ENCODE results near the gene KCNQ1OT1. TPM values are rescaled to one million over a fixed set of nuclear protein-coding genes. Genes with fewer than 3 reads are reported as not detected.

Gene KCNQ1OT1
- total and polyA plus RNA-seq, 2 of the 4 experiments (the other 2 are of a cell fraction): 0.14 to 2.0 TPM

DNA sequence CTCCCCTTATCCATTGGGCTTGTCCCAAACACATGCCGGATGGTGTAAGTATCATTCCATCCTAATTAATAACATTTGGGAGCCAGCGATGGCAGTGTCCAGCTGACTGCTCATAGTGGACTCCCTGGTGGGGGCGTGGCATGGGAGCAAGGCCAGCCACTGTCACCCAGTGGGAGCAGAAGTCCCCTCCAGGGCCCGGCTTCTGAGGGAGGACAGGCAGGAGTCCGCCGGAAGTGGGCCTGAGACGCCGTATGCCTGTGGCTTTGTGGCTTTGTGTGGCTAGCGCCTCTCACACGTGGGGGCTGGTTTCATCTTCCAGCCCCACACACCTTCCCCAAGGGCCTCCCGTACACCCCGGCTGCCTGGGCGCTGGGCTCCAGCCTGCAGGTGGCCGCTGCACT, 130.5 kb downstream of the KCNQ1OT1 start:
- TF ChIP-seq BHLHE40 (IDR thresholded peaks at IDR 0.05; ENCODE audit: low read depth, low read length): no peak
- TF ChIP-seq, protein P1, sequence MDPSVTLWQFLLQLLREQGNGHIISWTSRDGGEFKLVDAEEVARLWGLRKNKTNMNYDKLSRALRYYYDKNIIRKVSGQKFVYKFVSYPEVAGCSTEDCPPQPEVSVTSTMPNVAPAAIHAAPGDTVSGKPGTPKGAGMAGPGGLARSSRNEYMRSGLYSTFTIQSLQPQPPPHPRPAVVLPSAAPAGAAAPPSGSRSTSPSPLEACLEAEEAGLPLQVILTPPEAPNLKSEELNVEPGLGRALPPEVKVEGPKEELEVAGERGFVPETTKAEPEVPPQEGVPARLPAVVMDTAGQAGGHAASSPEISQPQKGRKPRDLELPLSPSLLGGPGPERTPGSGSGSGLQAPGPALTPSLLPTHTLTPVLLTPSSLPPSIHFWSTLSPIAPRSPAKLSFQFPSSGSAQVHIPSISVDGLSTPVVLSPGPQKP (IDR thresholded peaks at IDR 0.05; ENCODE audit: borderline replicate concordance, low read depth, low read length): no peak
- TF ChIP-seq CEBPB (IDR thresholded peaks at IDR 0.05; ENCODE audit: low read depth, low read length): no peak
- Histone ChIP-seq H2AFZ (replicated peaks; ENCODE audit: low read length, poor library complexity) (no peak overlapping the region), H3K14ac (replicated peaks; ENCODE audit: low read depth, low read length) (no peak overlapping the region), H2BK120ac (ENCODE audit: low read depth, low read length) (no peak overlapping the region), H3K23ac (ENCODE audit: low read depth, low read length) (no peak overlapping the region), H2AK5ac (ENCODE audit: low read depth, low read length) (no peak overlapping the region), H2AK9ac (replicated peaks; ENCODE audit: low read depth, low read length, poor library complexity) (no peak overlapping the region), H3K4me2 (ENCODE audit: low read depth, low read length) (no peak overlapping the region), H3K9ac (ENCODE audit: low read depth, low read length) (no peak overlapping the region), H3K9me1 (ENCODE audit: insufficient read depth, low read length) (no peaks in the 10 kb centered on the region), H3K27ac (ENCODE audit: insufficient read depth, low read length) (no peak overlapping the region), H3K56ac (ENCODE audit: extremely low read depth, insufficient read depth, low read length) (no peak overlapping the region), H3K4me3 (ENCODE audit: insufficient read depth, low read depth, low read length) (no peak overlapping the region), H3K27me3 (ENCODE audit: control insufficient read depth, insufficient read depth, low read length) (peaks cover 15% of the 10 kb centered on the region), H3K18ac (ENCODE audit: low read depth, low read length) (no peak overlapping the region), H4K5ac (ENCODE audit: low read depth, low read length) (no peak overlapping the region), H3K36me3 (ENCODE audit: control insufficient read depth, insufficient read depth, low read length) (no peaks in the 10 kb centered on the region), H2BK20ac (ENCODE audit: low read depth, low read length) (no peak overlapping the region), H2BK5ac (ENCODE audit: low read depth, low read length, poor library complexity, severe bottlenecking) (no peak overlapping the region), H3K4ac (ENCODE audit: low read depth, low read length) (no peak overlapping the region), H4K91ac (ENCODE audit: insufficient read depth, low read depth, low read length) (no peak overlapping the region), H3K9me3 (ENCODE audit: control insufficient read depth, insufficient read depth, low read length) (no peaks in the 10 kb centered on the region; the same call in 1 of the 2 replicates), H4K20me1 (ENCODE audit: insufficient read depth, low read length) (no peaks in the 10 kb centered on the region), H3K79me1 (ENCODE audit: low read depth in 1 of 2, low read length in 2 of 2) (no peaks in the 10 kb centered on the region), H4K8ac (ENCODE audit: low read depth in 2 of 2, low read length in 2 of 2) (no peak overlapping the region), H3K4me1 (ENCODE audit: control insufficient read depth, insufficient read depth, low read length) (no peaks in the 10 kb centered on the region), H2BK15ac (ENCODE audit: low read depth, low read length) (no peak overlapping the region)
- no TSS peak for BruUV-seq (replicated peaks)
- WGBS, 2 experiments (ENCODE audit: extremely low coverage in 2 of 2, insufficient read length in 1 of 2): 72% methylated on average over 5 of the region's 14 CpGs; no CpG with 5 or more reads in 1 of the 2 experiments
- intact Hi-C loops (cut with micrococcal nuclease) (no loop called here), in situ Hi-C loops (cut with MboI; ENCODE audit: low sequenced_read_pairs) (no loop called here), dilution Hi-C loops (cut with HindIII; ENCODE audit: low sequenced_read_pairs, unreplicated experiment) (no loop called here)
- POLR2A ChIA-PET (ENCODE audit: unreplicated experiment): no interaction called here
- no peak for DNase-seq
- CTCF ChIA-PET: no interaction called here
- ATAC-seq (ENCODE audit: low read depth): no peak
